CD4-positive, alpha-beta T cell treated with Interleukin-4 for 4 hours (primary cell): ENCODE measurements around the gene MBLAC2.

Source experiments
- DNase-seq: peaks from one replicate; pipeline ENCODE4 v3.0.0-alpha.2; 2020

MBLAC2 gene

DNA sequence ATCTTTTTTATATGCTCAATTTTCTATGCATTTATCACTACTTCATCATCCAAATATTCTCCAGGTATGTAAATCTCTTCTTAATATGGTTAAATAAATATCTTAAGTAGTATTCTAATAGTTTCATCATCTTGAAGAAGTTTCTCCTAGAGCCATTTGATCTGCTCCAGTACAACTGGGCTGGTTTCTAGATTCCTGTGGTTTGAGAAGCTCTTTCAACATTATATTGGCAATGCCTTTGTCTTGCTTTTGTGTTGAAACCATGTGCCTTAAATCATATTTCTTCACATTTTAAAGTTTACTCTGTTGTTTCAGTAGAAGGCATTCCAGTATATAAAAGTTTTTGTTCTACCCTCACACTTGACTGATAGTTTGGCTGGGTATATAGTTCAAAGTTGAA is 27.6 kb downstream of the MBLAC2 start:
- DNase-seq: no peak

DNA sequence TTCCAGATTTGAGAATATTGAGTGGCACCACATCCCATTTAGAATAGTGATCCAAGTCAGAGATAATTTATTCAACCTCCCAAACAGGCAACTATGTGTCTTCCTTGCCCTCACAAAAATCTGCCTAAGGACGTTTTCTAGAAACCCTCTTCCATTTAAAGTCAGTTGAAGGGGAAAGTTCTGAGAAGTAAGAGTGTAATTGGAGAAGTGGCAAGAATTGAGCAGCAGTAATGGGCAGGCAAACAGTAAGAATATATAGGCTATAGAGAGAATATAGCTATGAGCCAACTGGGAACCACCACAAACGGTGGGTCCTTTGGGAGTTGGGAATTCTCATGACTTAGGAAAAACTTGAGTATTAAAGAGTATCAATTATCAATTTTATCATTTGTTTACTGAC is 33.9 kb downstream of the MBLAC2 start:
- no peak for DNase-seq

GRCh38 chr5:90438100-90438499 is 36.5 kb downstream of the MBLAC2 start:
- no peak for DNase-seq

GRCh38 chr5:90437663-90438062 is 36.9 kb downstream of the MBLAC2 start:
- DNase-seq: no peak

DNA sequence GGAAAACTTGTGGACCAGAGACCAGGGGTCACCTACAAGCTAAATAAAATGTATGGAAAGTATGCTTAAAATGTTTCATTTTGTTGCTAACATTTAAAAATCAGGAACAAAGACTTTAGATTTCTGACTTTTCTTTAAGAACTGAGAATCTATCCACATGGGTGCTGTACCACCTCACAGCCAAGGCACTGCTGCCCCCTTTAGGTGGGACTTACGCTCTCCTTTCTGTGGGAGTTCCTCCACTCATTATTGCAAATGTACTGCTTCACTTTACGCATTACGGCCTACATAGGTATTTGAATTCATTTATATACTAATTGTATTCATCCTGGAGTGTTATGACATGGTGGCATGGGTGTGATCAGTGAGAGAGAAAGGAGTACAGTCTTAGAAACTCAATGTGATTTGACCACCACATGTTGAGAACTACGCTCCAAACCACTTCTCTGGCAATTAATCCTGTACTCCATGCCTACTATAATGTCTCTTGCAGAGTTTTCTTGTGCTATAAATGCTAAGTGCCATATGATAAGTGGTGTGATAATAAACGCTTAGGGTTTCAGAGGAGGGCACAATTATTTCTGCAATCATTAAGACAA is 40.4 kb downstream of the MBLAC2 start:
- peak; percentile 32 for DNase-seq

DNA sequence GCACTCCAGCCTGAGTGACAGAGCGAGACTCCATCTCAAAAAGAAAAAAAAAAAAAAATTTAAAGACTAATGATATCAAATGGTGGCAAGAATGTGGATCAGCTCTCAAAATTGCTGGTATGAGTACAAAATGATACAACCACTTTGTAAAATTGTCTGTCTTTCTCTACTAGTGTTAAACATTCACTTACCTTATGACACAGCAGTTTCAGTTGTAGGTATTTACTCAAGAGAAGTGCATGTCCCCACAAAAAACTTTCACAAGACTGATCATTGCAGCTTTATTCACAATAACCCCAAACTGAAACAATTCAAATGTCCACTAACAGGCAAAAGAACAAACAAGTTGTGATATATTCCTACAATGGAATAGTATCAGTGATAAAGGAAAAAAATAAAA is 50.3 kb downstream of the MBLAC2 start:
- no peak for DNase-seq

GRCh38 chr5:90421136-90421535 is 53.4 kb downstream of the MBLAC2 start:
- DNase-seq: no peak

- no peak for DNase-seq
Observed at GRCh38 chr5:90418214-90418613, 56.4 kb downstream of the MBLAC2 start.

GRCh38 chr5:90410178-90410762 is 64.3 kb downstream of the MBLAC2 start:
- no peak for DNase-seq

DNA sequence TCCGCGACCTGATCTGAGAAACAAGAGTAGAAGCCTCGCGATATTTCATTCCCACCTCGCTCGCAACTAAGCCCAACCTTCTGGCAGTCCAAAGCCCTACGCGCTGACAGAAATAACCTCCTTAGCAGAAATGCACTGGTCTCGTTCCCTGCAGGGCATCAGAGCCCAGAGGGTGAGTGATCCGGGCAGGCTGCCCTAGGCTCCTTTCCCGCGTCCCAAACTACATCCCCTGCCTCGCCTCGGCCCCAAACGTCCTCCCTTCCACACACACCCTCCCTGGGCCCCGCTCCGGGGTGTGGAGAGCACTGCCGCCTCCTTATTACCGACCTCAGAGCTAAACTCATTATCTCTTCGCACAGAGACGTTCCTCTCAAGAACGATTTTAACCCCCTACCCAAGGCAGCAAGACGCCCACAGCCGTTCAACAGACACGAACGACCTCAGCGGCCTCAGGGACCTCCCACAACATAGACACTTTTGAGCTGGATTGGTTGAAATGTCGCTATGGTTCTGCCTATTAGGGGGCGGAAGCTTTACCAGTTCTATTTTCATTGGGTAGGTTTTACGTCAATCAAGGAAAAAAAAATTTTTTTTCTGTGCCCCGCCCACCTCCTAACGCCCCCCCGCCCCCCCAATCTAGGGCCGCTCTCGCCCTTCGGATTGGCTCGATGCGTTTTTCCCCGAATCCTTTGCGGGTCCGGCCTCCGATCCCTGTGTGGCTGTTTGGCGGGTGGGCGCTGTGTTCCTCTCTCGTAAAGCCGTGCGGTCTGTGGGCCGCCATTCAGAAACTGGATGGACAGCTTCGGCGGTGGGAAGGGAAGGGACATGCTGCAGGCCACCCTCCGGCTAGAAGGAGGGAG is 65.0 kb downstream of the MBLAC2 start, which contains the start of gene CETN3:
Gene CETN3 (minus strand): TSS at position 439 of the 860 bp plus-strand sequence. CDS start 95 bp downstream, at position 344.
- DNase-seq: peak; percentile 94

DNA sequence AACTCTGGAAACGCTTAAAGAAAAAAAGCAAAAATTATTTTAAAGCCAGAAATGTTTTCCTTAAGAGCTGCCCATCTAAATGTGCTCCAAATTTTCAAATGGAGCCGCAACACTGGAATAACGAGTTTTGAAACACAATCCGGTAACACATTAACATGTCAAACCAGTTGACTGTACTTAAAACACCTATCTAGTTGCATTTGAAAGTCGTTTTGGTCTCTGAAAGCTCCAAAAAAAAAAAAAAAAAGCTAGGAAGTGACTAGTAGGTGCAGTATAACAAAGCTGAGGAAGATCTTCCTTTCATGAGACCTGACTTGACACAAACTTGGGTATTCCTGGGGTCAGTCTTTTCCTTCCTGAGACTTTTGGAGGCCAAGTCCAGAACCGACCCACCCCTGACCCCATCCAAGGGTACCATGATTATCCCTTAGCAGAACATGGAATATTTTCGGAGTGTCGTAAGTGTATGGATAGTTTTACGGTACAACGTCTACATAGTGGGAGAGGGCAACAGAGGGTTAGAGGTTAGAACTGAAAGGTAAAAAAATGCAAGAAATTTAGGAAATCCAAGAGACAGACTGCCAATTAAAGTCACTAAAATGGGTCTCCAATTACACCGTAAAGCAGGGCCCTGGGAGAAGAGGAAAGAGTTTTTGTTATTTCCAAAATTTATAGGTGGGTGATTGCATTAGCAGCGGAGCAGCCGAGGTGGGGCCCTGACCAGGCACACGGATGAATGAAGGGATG is 65.8 kb downstream of the MBLAC2 start:
- DNase-seq: no peak
